MM.1S (cell line): Measurements from ENCODE around the gene TNFRSF12A.

ENCODE experiments used
- CTCF ChIP-seq: fragments of 300-600 bp; sonication (generic); IDR thresholded peaks from 2 replicates; pipeline ENCODE4 v1.5.1; 2016; ENCODE audit warnings: antibody characterized with exemption, low read length, mixed read lengths
- EZH2phosphoT487 ChIP-seq: fragments of 300-600 bp; sonication (generic); IDR thresholded peaks from 2 replicates; pipeline ENCODE4 v1.6.1; 2018; ENCODE audit warnings: antibody characterized with exemption, low read length

GRCh38 chr16:2983706-2984136, 36.4 kb upstream of the TNFRSF12A start:
- TF ChIP-seq CTCF (peak; percentile 90), EZH2phosphoT487 (no peak)
